WERI-Rb-1 (cell line): ENCODE data around the gene MRPS35.

Experiments
- DNase-seq: peaks from one replicate; pipeline ENCODE4 v3.0.0-alpha.2; 2020
- H3K27ac ChIP-seq: fragments of 250-450 bp; sonication (Bioruptor Pico); 2 replicates; pipeline ENCODE4 v1.5.1; 2020; ENCODE audit warnings: mild to moderate bottlenecking, moderate library complexity
- H3K27me3 ChIP-seq: fragments of 250-450 bp; sonication (Bioruptor Pico); 2 replicates; pipeline ENCODE4 v1.5.1; 2021; ENCODE audit warnings: mild to moderate bottlenecking, low read depth, moderate library complexity; ENCODE audit not compliant: insufficient read depth, severe bottlenecking
- H3K36me3 ChIP-seq: fragments of 250-450 bp; sonication (Bioruptor Pico); 2 replicates; pipeline ENCODE4 v1.5.1; 2020; ENCODE audit warnings: mild to moderate bottlenecking, moderate library complexity
- H3K4me3 ChIP-seq: 2 replicates; pipeline ENCODE4 v1.5.1; 2011; ENCODE audit warnings: low read depth, mild to moderate bottlenecking, control low read depth, low read length
- H3K9me3 ChIP-seq: fragments of 250-450 bp; sonication (Bioruptor Pico); 2 replicates; pipeline ENCODE4 v1.5.1; 2021; ENCODE audit warnings: mild to moderate bottlenecking, moderate library complexity; ENCODE audit not compliant: severe bottlenecking
- TF ChIP-seq, protein P1 (sequence below): IDR thresholded peaks from 2 replicates; pipeline ENCODE4 v1.5.1; 2011; ENCODE audit warnings: low read depth, mild to moderate bottlenecking, control low read depth, inconsistent platforms, low read length

The MRPS35 gene

DNA sequence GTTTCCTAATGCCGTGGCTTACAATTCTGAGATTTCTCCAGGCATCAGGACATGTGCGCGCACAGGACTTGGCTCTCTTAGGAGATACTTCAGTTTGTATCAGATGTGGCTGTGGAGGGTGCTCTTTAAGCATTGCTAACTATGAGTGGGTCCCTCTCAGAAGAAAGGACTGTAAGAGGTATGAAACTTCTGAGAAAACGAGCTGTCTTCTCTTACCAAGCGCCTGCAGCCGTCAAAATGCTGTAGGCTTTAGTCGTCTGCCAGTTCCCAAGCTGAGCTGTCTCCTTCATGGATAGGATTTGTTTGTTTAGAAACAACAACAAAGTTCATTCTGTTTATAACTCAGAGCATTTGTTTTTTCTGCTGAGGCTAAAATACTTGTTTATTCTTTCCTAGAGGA is 85.5 kb downstream of the MRPS35 start:
- Histone ChIP-seq H3K9me3 (no peaks in the 10 kb centered on the region), H3K27me3 (no peaks in the 10 kb centered on the region), H3K4me3 (no peak overlapping the region), H3K36me3 (peaks cover 68% of the 10 kb centered on the region), H3K27ac (no peak overlapping the region)
- TF ChIP-seq, protein P1, sequence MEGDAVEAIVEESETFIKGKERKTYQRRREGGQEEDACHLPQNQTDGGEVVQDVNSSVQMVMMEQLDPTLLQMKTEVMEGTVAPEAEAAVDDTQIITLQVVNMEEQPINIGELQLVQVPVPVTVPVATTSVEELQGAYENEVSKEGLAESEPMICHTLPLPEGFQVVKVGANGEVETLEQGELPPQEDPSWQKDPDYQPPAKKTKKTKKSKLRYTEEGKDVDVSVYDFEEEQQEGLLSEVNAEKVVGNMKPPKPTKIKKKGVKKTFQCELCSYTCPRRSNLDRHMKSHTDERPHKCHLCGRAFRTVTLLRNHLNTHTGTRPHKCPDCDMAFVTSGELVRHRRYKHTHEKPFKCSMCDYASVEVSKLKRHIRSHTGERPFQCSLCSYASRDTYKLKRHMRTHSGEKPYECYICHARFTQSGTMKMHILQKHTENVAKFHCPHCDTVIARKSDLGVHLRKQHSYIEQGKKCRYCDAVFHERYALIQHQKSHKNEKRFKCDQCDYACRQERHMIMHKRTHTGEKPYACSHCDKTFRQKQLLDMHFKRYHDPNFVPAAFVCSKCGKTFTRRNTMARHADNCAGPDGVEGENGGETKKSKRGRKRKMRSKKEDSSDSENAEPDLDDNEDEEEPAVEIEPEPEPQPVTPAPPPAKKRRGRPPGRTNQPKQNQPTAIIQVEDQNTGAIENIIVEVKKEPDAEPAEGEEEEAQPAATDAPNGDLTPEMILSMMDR: no peak
- no peak for DNase-seq

DNA sequence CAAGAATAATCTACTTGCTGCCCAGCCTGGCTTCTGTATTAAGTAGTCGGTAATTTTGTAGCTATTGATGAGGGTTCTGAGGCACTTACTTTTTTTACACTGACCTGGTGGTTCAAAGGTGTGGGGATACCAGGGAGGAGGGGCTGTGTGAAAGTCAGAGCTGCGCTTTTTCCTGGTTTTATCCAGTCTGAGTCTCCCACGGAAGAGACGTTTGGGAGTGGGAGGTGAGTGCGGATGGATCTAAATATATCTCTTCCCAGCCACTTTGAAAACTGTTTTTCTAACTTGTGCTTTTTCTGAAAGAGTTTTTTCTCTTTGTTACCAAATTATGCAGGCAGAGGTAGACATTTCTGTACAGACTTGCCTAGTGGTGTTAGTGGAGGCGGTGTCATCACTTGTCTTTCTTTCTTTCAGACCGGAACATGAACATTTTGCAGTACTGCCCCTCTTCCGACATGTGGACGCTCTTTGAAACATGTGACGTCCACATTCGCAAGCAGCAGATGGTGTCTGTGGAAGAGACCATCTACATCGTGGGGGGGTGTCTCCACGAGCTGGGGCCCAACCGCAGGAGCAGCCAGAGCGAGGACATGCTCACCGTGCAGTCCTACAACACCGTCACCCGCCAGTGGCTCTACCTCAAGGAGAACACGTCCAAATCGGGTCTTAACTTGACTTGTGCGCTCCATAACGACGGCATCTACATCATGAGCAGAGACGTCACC is 86.8 kb downstream of the MRPS35 start:
- no peaks in the 10 kb centered on the region for H3K27me3 ChIP-seq
- DNase-seq: no peak
- H3K27ac ChIP-seq: no peak overlapping the region
- H3K4me3 ChIP-seq: no peak overlapping the region
- TF ChIP-seq, protein P1: no peak
- H3K9me3 ChIP-seq: no peaks in the 10 kb centered on the region
- H3K36me3 ChIP-seq: peaks cover 55% of the 10 kb centered on the region

DNA sequence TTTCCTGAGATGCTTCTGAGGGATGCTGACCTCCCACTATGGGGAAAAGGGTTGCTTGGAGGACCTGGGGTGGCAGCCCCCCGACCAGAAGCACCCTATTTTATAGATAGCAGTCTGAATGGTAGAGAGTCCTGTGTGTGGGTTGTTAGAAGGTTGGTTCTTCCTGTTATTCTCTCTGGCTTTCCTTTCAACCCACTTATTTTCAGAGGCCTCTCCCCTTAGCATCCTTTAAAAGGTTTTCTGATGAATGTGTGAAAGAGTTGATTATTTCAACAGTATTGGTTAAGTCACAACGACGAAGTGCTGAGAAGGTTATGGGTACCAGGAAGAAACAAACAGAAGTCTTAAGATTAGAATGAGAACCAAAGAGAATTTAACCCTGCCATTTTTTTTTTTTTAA is 90.2 kb downstream of the MRPS35 start:
- TF ChIP-seq, protein P1: no peak
- H3K27me3 ChIP-seq: no peaks in the 10 kb centered on the region
- DNase-seq: no peak

DNA sequence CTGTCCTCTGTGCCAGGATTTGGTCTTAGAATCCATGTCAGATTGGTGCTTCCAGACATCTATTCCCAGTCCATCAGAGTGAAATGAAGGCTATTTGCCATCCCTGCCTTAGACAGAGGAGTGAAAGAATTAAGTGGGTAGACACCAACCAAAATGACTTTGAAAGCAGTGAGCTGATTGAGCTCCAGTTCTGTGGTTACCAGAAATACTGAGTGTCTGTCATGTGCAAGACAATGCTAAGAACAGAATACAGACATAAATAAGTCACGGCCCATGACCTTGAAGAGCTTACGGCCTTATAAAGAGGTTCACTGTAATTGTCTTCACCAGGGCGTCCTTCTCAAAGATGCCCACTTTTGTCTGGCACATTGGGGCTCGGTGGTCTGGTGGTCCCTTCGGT is 91.0 kb downstream of the MRPS35 start:
- Histone ChIP-seq H3K36me3 (peaks cover 25% of the 10 kb centered on the region), H3K27ac (no peak overlapping the region), H3K27me3 (no peaks in the 10 kb centered on the region), H3K4me3 (no peak overlapping the region), H3K9me3 (no peaks in the 10 kb centered on the region)
- TF ChIP-seq, protein P1: no peak
- DNase-seq: no peak

More for the DNA sequence above, 90.2 kb downstream of the MRPS35 start:
- no peak overlapping the region for H3K27ac ChIP-seq
- H3K4me3 ChIP-seq: no peak overlapping the region
- no peaks in the 10 kb centered on the region for H3K9me3 ChIP-seq
- H3K36me3 ChIP-seq: peaks cover 33% of the 10 kb centered on the region

DNA sequence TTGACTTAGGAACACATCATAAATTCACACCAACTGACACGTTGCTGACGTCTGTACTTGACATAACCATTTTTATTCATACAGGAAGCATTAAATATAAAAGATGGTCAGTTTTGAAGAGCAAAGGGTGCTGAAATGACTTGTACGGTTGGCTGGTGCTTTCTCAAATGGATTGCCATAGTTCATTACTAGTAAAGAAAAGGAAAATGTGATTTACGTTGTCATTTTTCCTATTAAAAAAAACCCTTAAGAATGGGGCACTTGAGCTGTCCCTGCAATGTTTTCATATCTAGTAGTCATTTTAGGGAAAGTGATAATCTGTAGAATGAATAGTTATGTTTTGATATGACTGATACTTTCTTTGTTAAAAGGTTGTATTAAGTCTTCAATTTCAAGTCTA is 91.9 kb downstream of the MRPS35 start:
- DNase-seq: no peak
- Histone ChIP-seq H3K27me3 (no peaks in the 10 kb centered on the region), H3K36me3 (peaks cover 16% of the 10 kb centered on the region), H3K4me3 (no peak overlapping the region), H3K27ac (no peak overlapping the region), H3K9me3 (no peaks in the 10 kb centered on the region)
- TF ChIP-seq, protein P1: no peak

GRCh38 chr12:27802936-27803335 is 92.3 kb downstream of the MRPS35 start:
- Histone ChIP-seq H3K27ac (no peak overlapping the region), H3K27me3 (no peaks in the 10 kb centered on the region), H3K36me3 (peaks cover 12% of the 10 kb centered on the region), H3K4me3 (no peak overlapping the region), H3K9me3 (no peaks in the 10 kb centered on the region)
- no peak for DNase-seq
- TF ChIP-seq, protein P1: no peak
